HepG2 (cell line): Measurements from ENCODE around the gene CLDND2. TPM values are rescaled to one million over a fixed set of nuclear protein-coding genes. Genes with fewer than 3 reads are reported as not detected.

ENCODE experiments used
- DMAP1 ChIP-seq: IDR thresholded peaks from 2 replicates; pipeline ENCODE4 v1.6.1; 2016
- FOSL1 ChIP-seq: sonication (generic); formaldehyde crosslinking; IDR thresholded peaks from 2 replicates; pipeline ENCODE4 v1.9.0; 2021; ENCODE audit warnings: missing genetic modification reagents, borderline replicate concordance
- FOXO1 ChIP-seq: sonication (generic); formaldehyde crosslinking; IDR thresholded peaks from 2 replicates; pipeline ENCODE4 v1.4.0; 2020; ENCODE audit warnings: missing genetic modification reagents
- HDAC2 ChIP-seq: sonication (generic); formaldehyde crosslinking; IDR thresholded peaks from 2 replicates; pipeline ENCODE4 v1.4.0; 2020; ENCODE audit warnings: missing genetic modification reagents
- JUN ChIP-seq: sonication (generic); formaldehyde crosslinking; IDR thresholded peaks from 2 replicates; pipeline ENCODE4 v1.4.0; 2020; ENCODE audit warnings: mild to moderate bottlenecking, missing genetic modification reagents
- KDM1A ChIP-seq: IDR thresholded peaks from 2 replicates; pipeline ENCODE4 v1.6.1; 2016; ENCODE audit warnings: missing compliant biosample characterization
- MATR3 ChIP-seq: sonication (generic); formaldehyde crosslinking; IDR thresholded peaks from 2 replicates; pipeline ENCODE4 v1.4.0; 2020; ENCODE audit warnings: missing genetic modification reagents
- MED1 ChIP-seq: sonication (generic); formaldehyde crosslinking; IDR thresholded peaks from 2 replicates; pipeline ENCODE4 v1.4.0; 2020; ENCODE audit warnings: missing genetic modification reagents
- SMAD3 ChIP-seq: sonication (generic); formaldehyde crosslinking; IDR thresholded peaks from 2 replicates; pipeline ENCODE4 v1.4.0; 2020; ENCODE audit warnings: missing genetic modification reagents
- STAT5B ChIP-seq: sonication (generic); formaldehyde crosslinking; IDR thresholded peaks from 2 replicates; pipeline ENCODE4 v1.4.0; 2020; ENCODE audit warnings: missing genetic modification reagents
- TAF15 ChIP-seq: fragments of 200-400 bp; formaldehyde crosslinking; IDR thresholded peaks from one replicate; pipeline ENCODE4 v1.6.1; 2018; ENCODE audit warnings: mild to moderate bottlenecking, low read depth, low read length; ENCODE audit not compliant: poor library complexity, severe bottlenecking
- TP53 ChIP-seq: sonication (generic); formaldehyde crosslinking; conservative IDR thresholded peaks from 2 replicates; pipeline ENCODE4 v1.4.0; 2020; ENCODE audit warnings: missing genetic modification reagents
- ZNF292 ChIP-seq: sonication (generic); formaldehyde crosslinking; IDR thresholded peaks from 2 replicates; pipeline ENCODE4 v1.8.1; 2022; ENCODE audit warnings: mild to moderate bottlenecking, low read depth, missing genetic modification reagents, borderline replicate concordance
- ZNF335 ChIP-seq: sonication (generic); formaldehyde crosslinking; IDR thresholded peaks from 2 replicates; pipeline ENCODE4 v1.4.0; 2020; ENCODE audit warnings: missing genetic modification reagents
- ZNF383 ChIP-seq: sonication (generic); formaldehyde crosslinking; IDR thresholded peaks from 2 replicates; pipeline ENCODE4 v1.4.0; 2020; ENCODE audit warnings: missing genetic modification reagents, mild to moderate bottlenecking, borderline replicate concordance
- ZNF556 ChIP-seq: sonication (generic); formaldehyde crosslinking; IDR thresholded peaks from 2 replicates; pipeline ENCODE4 v1.4.0; 2020; ENCODE audit warnings: mild to moderate bottlenecking, missing genetic modification reagents, borderline replicate concordance
- polyA plus RNA-seq, 8 experiments: library from polyadenylated mRNA; depleted of rRNA in 3 of 8; stranded (reverse) in 7 of 8; unstranded in 1 of 8; fragments of >200 nt; fragmentation: Illumina TruSeq in 4 of 8; extraction: Trizol in 4 of 8; gene quantifications; 2 replicates each; pipeline versions ENCODE4 v1.2.1 to v1.2.3, GENCODE V29; 2011 to 2016; ENCODE audit warnings: low read depth in 4 of 8, missing spikeins in 1 of 8, mixed read lengths in 1 of 8; ENCODE audit not compliant: insufficient read depth in 1 of 8
- total RNA-seq, 5 experiments: library from RNA; depleted of rRNA; stranded (reverse); fragments of >200 nt; fragmentation: Illumina TruSeq; extraction: Trizol; gene quantifications; 2 replicates each; pipeline ENCODE4 v1.2.3, GENCODE V29; 2016; ENCODE audit warnings: low read depth in 1 of 5
- TF ChIP-seq, protein P1 (sequence below): sonication (generic); formaldehyde crosslinking; IDR thresholded peaks from 2 replicates; pipeline ENCODE4 v1.8.0; 2022; ENCODE audit warnings: mild to moderate bottlenecking, missing genetic modification reagents; ENCODE audit not compliant: insufficient replicate concordance
- TF ChIP-seq, protein P2 (sequence below): conservative IDR thresholded peaks from 2 replicates; pipeline ENCODE4 v1.6.1; 2018; ENCODE audit warnings: missing genetic modification reagents
- TF ChIP-seq, protein P3 (sequence below): sonication (generic); formaldehyde crosslinking; IDR thresholded peaks from 2 replicates; pipeline ENCODE4 v1.4.0; 2020; ENCODE audit warnings: mild to moderate bottlenecking, missing genetic modification reagents
- TF ChIP-seq, protein P4 (sequence below), 2 experiments: sonication (generic) in 1 of 2; formaldehyde crosslinking in 1 of 2; IDR thresholded peaks; 2 replicates each; pipeline versions ENCODE4 v1.6.1 to v1.9.0; 2014 to 2022; ENCODE audit warnings: antibody characterized with exemption in 1 of 2, borderline replicate concordance in 1 of 2, inconsistent platforms in 1 of 2, low read depth in 1 of 2, missing genetic modification reagents in 1 of 2

The CLDND2 gene
- total and polyA plus RNA-seq, 2 of the 13 experiments (the other 11 are each of a cell fraction or from before 2014, with no cell fraction given), result 0.84 to 1.8 TPM

DNA sequence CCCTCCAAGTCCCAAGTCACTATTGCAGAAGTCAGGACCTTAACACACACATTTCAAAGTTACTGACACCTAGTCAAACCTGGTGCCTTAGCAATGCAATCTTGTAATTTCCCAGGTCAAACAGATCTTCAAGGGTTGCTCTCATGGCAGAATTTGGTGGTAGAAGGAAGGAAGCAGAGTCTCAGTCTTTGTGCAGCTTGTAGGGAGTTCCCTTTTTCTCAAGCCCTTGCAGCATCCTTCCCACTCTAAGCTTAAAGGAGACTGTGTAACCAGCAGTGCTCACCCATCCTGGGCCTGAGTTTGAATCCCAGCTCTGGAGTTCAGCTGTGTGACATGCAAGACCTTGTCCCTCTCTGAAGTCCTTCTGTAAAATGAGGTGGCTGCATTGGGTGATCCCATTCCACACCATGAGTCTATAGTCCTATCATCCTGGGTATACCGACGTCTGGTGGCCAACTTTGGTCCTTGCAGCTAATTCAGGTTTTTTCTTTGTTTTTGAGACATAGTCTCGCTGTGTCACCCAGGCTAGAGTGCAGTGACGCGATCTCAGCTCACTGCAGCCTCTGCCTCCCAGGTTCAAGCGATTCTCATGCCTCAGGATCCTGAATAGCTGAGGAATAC is 38.8 kb upstream of the CLDND2 start (continued):
- TF ChIP-seq, protein P1, sequence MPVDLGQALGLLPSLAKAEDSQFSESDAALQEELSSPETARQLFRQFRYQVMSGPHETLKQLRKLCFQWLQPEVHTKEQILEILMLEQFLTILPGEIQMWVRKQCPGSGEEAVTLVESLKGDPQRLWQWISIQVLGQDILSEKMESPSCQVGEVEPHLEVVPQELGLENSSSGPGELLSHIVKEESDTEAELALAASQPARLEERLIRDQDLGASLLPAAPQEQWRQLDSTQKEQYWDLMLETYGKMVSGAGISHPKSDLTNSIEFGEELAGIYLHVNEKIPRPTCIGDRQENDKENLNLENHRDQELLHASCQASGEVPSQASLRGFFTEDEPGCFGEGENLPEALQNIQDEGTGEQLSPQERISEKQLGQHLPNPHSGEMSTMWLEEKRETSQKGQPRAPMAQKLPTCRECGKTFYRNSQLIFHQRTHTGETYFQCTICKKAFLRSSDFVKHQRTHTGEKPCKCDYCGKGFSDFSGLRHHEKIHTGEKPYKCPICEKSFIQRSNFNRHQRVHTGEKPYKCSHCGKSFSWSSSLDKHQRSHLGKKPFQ, result no peak
- no peak for TF ChIP-seq ZNF292 (CRISPR knock-in tag)
- TF ChIP-seq, protein P2, sequence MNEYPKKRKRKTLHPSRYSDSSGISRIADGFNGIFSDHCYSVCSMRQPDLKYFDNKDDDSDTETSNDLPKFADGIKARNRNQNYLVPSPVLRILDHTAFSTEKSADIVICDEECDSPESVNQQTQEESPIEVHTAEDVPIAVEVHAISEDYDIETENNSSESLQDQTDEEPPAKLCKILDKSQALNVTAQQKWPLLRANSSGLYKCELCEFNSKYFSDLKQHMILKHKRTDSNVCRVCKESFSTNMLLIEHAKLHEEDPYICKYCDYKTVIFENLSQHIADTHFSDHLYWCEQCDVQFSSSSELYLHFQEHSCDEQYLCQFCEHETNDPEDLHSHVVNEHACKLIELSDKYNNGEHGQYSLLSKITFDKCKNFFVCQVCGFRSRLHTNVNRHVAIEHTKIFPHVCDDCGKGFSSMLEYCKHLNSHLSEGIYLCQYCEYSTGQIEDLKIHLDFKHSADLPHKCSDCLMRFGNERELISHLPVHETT (CRISPR knock-in tag), result no peak
- TF ChIP-seq DMAP1 (CRISPR knock-in tag), result no peak
- no peak for TF ChIP-seq ZNF383 (CRISPR knock-in tag)
- no peak for TF ChIP-seq JUN (CRISPR knock-in tag)
- TF ChIP-seq TAF15, result no peak
- TF ChIP-seq, protein P3, sequence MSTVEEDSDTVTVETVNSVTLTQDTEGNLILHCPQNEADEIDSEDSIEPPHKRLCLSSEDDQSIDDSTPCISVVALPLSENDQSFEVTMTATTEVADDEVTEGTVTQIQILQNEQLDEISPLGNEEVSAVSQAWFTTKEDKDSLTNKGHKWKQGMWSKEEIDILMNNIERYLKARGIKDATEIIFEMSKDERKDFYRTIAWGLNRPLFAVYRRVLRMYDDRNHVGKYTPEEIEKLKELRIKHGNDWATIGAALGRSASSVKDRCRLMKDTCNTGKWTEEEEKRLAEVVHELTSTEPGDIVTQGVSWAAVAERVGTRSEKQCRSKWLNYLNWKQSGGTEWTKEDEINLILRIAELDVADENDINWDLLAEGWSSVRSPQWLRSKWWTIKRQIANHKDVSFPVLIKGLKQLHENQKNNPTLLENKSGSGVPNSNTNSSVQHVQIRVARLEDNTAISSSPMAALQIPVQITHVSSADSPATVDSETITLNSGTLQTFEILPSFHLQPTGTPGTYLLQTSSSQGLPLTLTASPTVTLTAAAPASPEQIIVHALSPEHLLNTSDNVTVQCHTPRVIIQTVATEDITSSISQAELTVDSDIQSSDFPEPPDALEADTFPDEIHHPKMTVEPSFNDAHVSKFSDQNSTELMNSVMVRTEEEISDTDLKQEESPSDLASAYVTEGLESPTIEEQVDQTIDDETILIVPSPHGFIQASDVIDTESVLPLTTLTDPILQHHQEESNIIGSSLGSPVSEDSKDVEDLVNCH (CRISPR knock-in tag), result no peak
- TF ChIP-seq MATR3, result no peak
- TF ChIP-seq MED1, result peak; percentile 35
- no peak for TF ChIP-seq ZNF556 (CRISPR knock-in tag)
- TF ChIP-seq SMAD3 (CRISPR knock-in tag), result no peak
- TF ChIP-seq ZNF335, result no peak
- TF ChIP-seq FOXO1, result no peak
- 0 out of 2 replicates have a peak, but pooled peaks have one; percentile 27 for TF ChIP-seq TP53 (CRISPR knock-in tag)
- no peak for TF ChIP-seq HDAC2
- no peak for TF ChIP-seq FOSL1
- TF ChIP-seq STAT5B (CRISPR knock-in tag), result no peak
- 0 out of 2 replicates have a peak, but pooled peaks have one; percentile 30 for TF ChIP-seq KDM1A (CRISPR knock-in tag)
- TF ChIP-seq, protein P4, sequence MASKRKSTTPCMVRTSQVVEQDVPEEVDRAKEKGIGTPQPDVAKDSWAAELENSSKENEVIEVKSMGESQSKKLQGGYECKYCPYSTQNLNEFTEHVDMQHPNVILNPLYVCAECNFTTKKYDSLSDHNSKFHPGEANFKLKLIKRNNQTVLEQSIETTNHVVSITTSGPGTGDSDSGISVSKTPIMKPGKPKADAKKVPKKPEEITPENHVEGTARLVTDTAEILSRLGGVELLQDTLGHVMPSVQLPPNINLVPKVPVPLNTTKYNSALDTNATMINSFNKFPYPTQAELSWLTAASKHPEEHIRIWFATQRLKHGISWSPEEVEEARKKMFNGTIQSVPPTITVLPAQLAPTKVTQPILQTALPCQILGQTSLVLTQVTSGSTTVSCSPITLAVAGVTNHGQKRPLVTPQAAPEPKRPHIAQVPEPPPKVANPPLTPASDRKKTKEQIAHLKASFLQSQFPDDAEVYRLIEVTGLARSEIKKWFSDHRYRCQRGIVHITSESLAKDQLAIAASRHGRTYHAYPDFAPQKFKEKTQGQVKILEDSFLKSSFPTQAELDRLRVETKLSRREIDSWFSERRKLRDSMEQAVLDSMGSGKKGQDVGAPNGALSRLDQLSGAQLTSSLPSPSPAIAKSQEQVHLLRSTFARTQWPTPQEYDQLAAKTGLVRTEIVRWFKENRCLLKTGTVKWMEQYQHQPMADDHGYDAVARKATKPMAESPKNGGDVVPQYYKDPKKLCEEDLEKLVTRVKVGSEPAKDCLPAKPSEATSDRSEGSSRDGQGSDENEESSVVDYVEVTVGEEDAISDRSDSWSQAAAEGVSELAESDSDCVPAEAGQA (IDR thresholded peaks at IDR 0.05; ENCODE audit: low read depth), result no peak
- TF ChIP-seq, protein P4 (CRISPR knock-in tag; IDR thresholded peaks at IDR 0.05; ENCODE audit: borderline replicate concordance), result no peak
